ENCODE results near the gene HSDL2. TPM values are rescaled to one million over a fixed set of nuclear protein-coding genes. Genes with fewer than 3 reads are reported as not detected.
A peak's percentile ranks its signal among the peaks of the same experiment; 100 is the strongest.
"Not testable (repeated sequence)": the region's sequence is repeated elsewhere in the genome, so short reads cannot be mapped to it uniquely, and the experiment has no call there.

The HSDL2 gene
- polyA plus RNA-seq, 1 experiment: 47.0 TPM

DNA sequence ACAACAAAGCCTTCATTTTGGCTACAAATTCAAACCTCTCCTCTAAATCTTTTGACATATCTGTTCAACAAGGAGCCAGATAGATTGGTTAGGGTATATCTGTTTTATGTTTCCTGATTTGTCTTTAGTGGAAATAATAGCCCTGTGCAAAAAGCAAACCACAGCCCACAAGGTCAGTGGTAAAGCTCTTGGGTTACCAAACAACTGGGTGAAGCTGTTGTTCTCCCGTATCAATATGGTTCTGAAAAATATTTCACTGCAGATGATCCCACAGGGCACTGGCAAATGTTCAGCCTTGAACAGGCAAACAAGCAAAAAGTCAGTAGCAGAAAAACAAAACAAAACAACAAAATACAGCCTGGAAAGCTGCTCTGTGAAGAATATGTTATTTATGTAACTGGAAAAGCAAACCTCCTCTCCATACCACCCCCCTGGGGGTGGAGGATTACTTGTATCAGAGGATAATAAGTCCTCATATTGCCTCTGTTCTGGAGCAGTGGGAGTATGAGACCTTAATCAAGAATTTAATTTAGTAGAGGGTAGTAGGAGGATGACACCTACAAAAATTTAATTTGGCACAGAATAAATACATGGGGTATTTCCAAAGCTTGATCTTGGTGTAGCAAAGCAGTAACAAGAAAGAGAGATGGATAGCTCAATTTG lies 25.7 kb upstream of the HSDL2 start:
- no peak overlapping the region for H3K27ac ChIP-seq (ENCODE audit: low read depth, low read length)
- POLR2A ChIA-PET: no interaction called here
- no peak overlapping the region for H3K4me3 ChIP-seq (ENCODE audit: low read depth, low read length)
- no peak for DNase-seq (ENCODE audit: low read depth, low spot score)
- no peaks in the 10 kb centered on the region for H3K9me3 ChIP-seq (ENCODE audit: control insufficient read depth, insufficient read depth, low read length)
- CTCF ChIA-PET: no interaction called here
- TF ChIP-seq, protein P1, sequence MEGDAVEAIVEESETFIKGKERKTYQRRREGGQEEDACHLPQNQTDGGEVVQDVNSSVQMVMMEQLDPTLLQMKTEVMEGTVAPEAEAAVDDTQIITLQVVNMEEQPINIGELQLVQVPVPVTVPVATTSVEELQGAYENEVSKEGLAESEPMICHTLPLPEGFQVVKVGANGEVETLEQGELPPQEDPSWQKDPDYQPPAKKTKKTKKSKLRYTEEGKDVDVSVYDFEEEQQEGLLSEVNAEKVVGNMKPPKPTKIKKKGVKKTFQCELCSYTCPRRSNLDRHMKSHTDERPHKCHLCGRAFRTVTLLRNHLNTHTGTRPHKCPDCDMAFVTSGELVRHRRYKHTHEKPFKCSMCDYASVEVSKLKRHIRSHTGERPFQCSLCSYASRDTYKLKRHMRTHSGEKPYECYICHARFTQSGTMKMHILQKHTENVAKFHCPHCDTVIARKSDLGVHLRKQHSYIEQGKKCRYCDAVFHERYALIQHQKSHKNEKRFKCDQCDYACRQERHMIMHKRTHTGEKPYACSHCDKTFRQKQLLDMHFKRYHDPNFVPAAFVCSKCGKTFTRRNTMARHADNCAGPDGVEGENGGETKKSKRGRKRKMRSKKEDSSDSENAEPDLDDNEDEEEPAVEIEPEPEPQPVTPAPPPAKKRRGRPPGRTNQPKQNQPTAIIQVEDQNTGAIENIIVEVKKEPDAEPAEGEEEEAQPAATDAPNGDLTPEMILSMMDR (IDR thresholded peaks at IDR 0.05; ENCODE audit: low read depth, low read length): no peak
- no peaks in the 10 kb centered on the region for H3K27me3 ChIP-seq (ENCODE audit: control insufficient read depth, insufficient read depth, low read length)

DNA sequence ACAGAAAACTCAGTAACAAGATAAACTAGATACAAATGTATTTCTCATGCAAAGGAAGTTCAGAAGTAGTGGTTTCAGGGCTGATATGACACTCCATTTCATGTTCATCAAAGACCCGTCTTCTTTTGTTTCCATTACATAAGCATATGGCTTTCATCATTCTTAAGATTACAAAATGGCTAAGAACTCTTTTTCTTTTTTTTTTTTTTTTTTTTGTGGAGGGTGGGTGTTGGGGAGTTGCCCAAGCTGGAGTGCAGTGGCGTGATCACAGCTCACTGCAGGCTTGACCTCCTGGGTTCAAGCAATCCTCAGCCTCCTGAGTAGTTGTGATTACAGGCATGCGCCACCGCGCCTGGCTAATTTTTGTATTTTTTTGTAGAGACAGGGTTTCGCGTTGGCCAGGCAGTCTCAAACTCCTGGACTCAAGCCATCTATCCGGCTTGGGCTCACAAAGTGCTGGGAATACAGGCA lies 24.4 kb upstream of the HSDL2 start:
- CTCF ChIA-PET: interaction anchor here (0.5 kb wide), 1 partner anchor 281 kb away, joined by 3 read pairs; no protein-coding TSS in a partner anchor
- H3K4me3 ChIP-seq (ENCODE audit: low read depth, low read length): no peak overlapping the region
- TF ChIP-seq, protein P1 (IDR thresholded peaks at IDR 0.05; ENCODE audit: low read depth, low read length): no peak
- POLR2A ChIA-PET: interaction anchor here (0.7 kb wide), 1 partner anchor 547 kb away, joined by 11 read pairs; no protein-coding TSS in a partner anchor
- H3K9me3 ChIP-seq (ENCODE audit: control insufficient read depth, insufficient read depth, low read length): no peaks in the 10 kb centered on the region
- H3K27ac ChIP-seq (ENCODE audit: low read depth, low read length): no peak overlapping the region
- H3K27me3 ChIP-seq (ENCODE audit: control insufficient read depth, insufficient read depth, low read length): no peaks in the 10 kb centered on the region
- no peak for DNase-seq (ENCODE audit: low read depth, low spot score)

GRCh38 chr9:112360047-112360804 lies 19.7 kb upstream of the HSDL2 start:
- H3K4me3 ChIP-seq (ENCODE audit: low read depth, low read length): no peak overlapping the region
- POLR2A ChIA-PET: no interaction called here
- H3K27ac ChIP-seq (ENCODE audit: low read depth, low read length): no peak overlapping the region
- no peaks in the 10 kb centered on the region for H3K9me3 ChIP-seq (ENCODE audit: control insufficient read depth, insufficient read depth, low read length)
- CTCF ChIA-PET: interaction anchor here (0.5 to 5.6 kb wide), 14 partner anchors 11 to 601 kb away, joined by 3 to 87 read pairs (median 9); no protein-coding TSS in a partner anchor
- H3K27me3 ChIP-seq (ENCODE audit: control insufficient read depth, insufficient read depth, low read length): no peaks in the 10 kb centered on the region
- TF ChIP-seq, protein P1 (IDR thresholded peaks at IDR 0.05; ENCODE audit: low read depth, low read length): no peak
- no peak for DNase-seq (ENCODE audit: low read depth, low spot score)

DNA sequence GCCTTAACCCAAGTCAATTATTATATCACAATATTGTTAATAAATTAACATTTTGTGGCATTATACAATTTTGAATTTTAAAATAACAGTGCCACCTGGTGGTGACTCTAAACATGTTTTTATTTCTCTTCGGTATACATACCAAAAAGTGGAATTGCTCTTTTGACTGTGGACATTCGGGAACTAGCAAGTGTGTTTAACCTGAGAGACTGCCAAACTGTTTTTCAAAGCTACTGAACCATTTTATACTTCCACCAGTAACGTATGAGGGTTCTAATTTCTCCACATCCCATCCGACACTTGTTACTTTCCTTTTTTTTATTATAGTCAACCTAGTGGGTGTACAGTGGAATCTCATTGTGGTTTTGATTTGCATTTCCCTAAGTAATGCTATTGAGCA lies 18.3 kb upstream of the HSDL2 start:
- TF ChIP-seq, protein P1 (IDR thresholded peaks at IDR 0.05; ENCODE audit: low read depth, low read length): peak; percentile 44
- Histone ChIP-seq H3K9me3 (ENCODE audit: control insufficient read depth, insufficient read depth, low read length) (no peaks in the 10 kb centered on the region; the same call in 1 of the 2 replicates), H3K27me3 (ENCODE audit: control insufficient read depth, insufficient read depth, low read length) (no peaks in the 10 kb centered on the region), H3K4me3 (ENCODE audit: low read depth, low read length) (no peak overlapping the region), H3K27ac (ENCODE audit: low read depth, low read length) (no peak overlapping the region)
- POLR2A ChIA-PET: no interaction called here
- no peak for DNase-seq (ENCODE audit: low read depth, low spot score)
- CTCF ChIA-PET: interaction anchor here (0.6 to 5.6 kb wide), 34 partner anchors 9 to 670 kb away, joined by 3 to 87 read pairs (median 4); partner anchors contain the start of gene HSDL2

- Histone ChIP-seq H3K4me3 (ENCODE audit: low read depth, low read length) (no peak overlapping the region), H3K9me3 (ENCODE audit: control insufficient read depth, insufficient read depth, low read length) (peaks cover 4% of the 10 kb centered on the region), H3K27me3 (ENCODE audit: control insufficient read depth, insufficient read depth, low read length) (no peaks in the 10 kb centered on the region), H3K27ac (ENCODE audit: low read depth, low read length) (no peak overlapping the region)
- ChIA-PET CTCF (interaction anchor here (1.3 kb wide), 1 partner anchor 267 kb away, joined by 7 read pairs; no protein-coding TSS in a partner anchor), POLR2A (no interaction called here)
- no peak for DNase-seq (ENCODE audit: low read depth, low spot score)
- TF ChIP-seq, protein P1 (IDR thresholded peaks at IDR 0.05; ENCODE audit: low read depth, low read length): no peak
These were observed 15.1 kb upstream of the HSDL2 start for GRCh38 chr9:112364761-112365160.

- DNase-seq (ENCODE audit: low read depth, low spot score); H3K4me3 ChIP-seq (ENCODE audit: low read depth, low read length); H3K9me3 ChIP-seq (ENCODE audit: control insufficient read depth, insufficient read depth, low read length); H3K27me3 ChIP-seq (ENCODE audit: control insufficient read depth, insufficient read depth, low read length); POLR2A ChIA-PET; H3K27ac ChIP-seq (ENCODE audit: low read depth, low read length): not testable (repeated sequence)
- CTCF ChIA-PET: interaction anchor here (1.3 kb wide), 1 partner anchor 268 kb away, joined by 7 read pairs; no protein-coding TSS in a partner anchor
These were observed 14.7 kb upstream of the HSDL2 start for GRCh38 chr9:112365257-112365656.

All from AG04450 (cell line).